PC-9 (cell line): ENCODE data around the gene STRN3. TPM values are rescaled to one million over a fixed set of nuclear protein-coding genes. Genes with fewer than 3 reads are reported as not detected.

Experiments
- BruUV-seq: library from RNA; stranded (reverse); fragments of 400-500 nt; replicated peaks from 2 replicates; lab custom pipeline; 2021; lab: Mats Ljungman, UMichigan
- CTCF ChIA-PET: fragments of 300-600 bp; sonication (Branson Sonifier 250); formaldehyde crosslinking; loops from one replicate; lab custom pipeline; 2022; ENCODE audit warnings: antibody characterized with exemption; lab: Charles Lee
- POLR2A ChIA-PET: fragments of 300-600 bp; sonication (Branson Sonifier 250); formaldehyde crosslinking; loops from one replicate; lab custom pipeline; 2022; ENCODE audit warnings: antibody characterized with exemption; ENCODE audit not compliant: unreplicated experiment; lab: Charles Lee
- DNase-seq, 2 experiments: peaks; one replicate each; pipeline versions ENCODE4 v3.0.0 to v3.0.0-alpha.2; 2015 to 2022; ENCODE audit warnings: mixed read lengths in 1 of 2
- H2AFZ ChIP-seq: fragments of 200-600 bp; sonication (generic); 2 replicates; pipeline ENCODE4 v1.8.1; 2017; ENCODE audit warnings: antibody characterized with exemption
- H3F3A ChIP-seq: fragments of 200-600 bp; sonication (generic); 2 replicates; pipeline ENCODE4 v1.8.1; 2017; ENCODE audit warnings: antibody characterized with exemption, mild to moderate bottlenecking, low read depth; ENCODE audit not compliant: insufficient read depth
- H3K27ac ChIP-seq: fragments of 200-600 bp; sonication (generic); 2 replicates; pipeline ENCODE4 v1.6.1; 2016; ENCODE audit warnings: mixed run types
- H3K27me3 ChIP-seq: fragments of 200-600 bp; sonication (generic); 2 replicates; pipeline ENCODE4 v1.6.1; 2016; ENCODE audit warnings: low read depth, mixed run types; ENCODE audit not compliant: insufficient read depth
- H3K36me3 ChIP-seq: fragments of 200-600 bp; sonication (generic); 2 replicates; pipeline ENCODE4 v1.6.1; 2016; ENCODE audit warnings: low read depth, mixed run types
- H3K4me1 ChIP-seq: fragments of 200-600 bp; sonication (generic); replicated peaks from 2 replicates; pipeline ENCODE4 v1.6.1; 2016; ENCODE audit warnings: mixed run types; ENCODE audit not compliant: insufficient read depth
- H3K4me2 ChIP-seq: fragments of 200-600 bp; sonication (generic); 2 replicates; pipeline ENCODE4 v1.6.1; 2017; ENCODE audit warnings: mixed run types
- H3K4me3 ChIP-seq: fragments of 200-600 bp; sonication (generic); 2 replicates; pipeline ENCODE4 v1.6.1; 2016; ENCODE audit warnings: mixed run types
- H3K79me2 ChIP-seq: fragments of 200-600 bp; sonication (generic); 2 replicates; pipeline ENCODE4 v1.6.1; 2017; ENCODE audit warnings: low read depth, mixed run types
- H3K9me2 ChIP-seq: fragments of 200-600 bp; sonication (generic); 2 replicates; pipeline ENCODE4 v1.8.1; 2017; ENCODE audit warnings: mild to moderate bottlenecking; ENCODE audit not compliant: insufficient read depth
- H3K9me3 ChIP-seq: fragments of 200-600 bp; sonication (generic); 2 replicates; pipeline ENCODE4 v1.8.1; 2016; ENCODE audit warnings: low read depth; ENCODE audit not compliant: insufficient read depth
- H4K20me1 ChIP-seq: fragments of 200-600 bp; sonication (generic); 2 replicates; pipeline ENCODE4 v1.8.1; 2017; ENCODE audit not compliant: insufficient read depth
- CTCF ChIP-seq: fragments of 200-600 bp; sonication (generic); conservative IDR thresholded peaks from 2 replicates; pipeline ENCODE4 v1.6.1; 2017; ENCODE audit warnings: mixed run types, antibody characterized with exemption, mild to moderate bottlenecking, moderate library complexity
- EZH2 ChIP-seq: fragments of 200-600 bp; sonication (generic); IDR thresholded peaks from 2 replicates; pipeline ENCODE4 v1.8.0; 2017; ENCODE audit warnings: antibody characterized with exemption, low read depth
- intact Hi-C: fragments of 100-400 bp; cut with micrococcal nuclease; formaldehyde crosslinking; loops from one replicate; pipeline ENCODE4 v1.10.0; 2022; ENCODE audit not compliant: unreplicated experiment
- total RNA-seq: library from RNA; stranded (reverse); gene quantifications from 2 replicates; pipeline ENCODE4 v1.2.3, GENCODE V29; 2021

Gene STRN3
- total RNA-seq, 1 experiment from 2014 or later = 18.1 TPM

DNA sequence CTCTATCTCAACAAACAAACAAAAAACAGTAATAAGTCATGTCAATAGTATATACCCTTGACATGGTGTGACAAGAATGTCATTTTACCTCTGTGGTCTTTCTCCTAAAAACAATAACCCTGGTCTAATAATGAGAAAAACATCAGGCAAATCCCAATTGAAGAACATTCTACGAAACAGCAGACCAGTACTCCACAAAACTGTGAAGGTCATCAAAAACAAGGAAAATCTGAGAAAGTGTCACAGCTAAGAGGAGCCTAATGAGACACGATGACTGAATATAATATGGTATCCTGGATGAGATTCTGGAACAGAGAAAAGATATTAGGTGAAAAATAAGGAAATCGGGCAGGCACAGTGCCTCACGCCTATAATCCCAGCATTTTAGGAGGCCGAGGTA, 157.4 kb downstream of the STRN3 start:
- H3K9me3 ChIP-seq = no peaks in the 10 kb centered on the region
- intact Hi-C loops = no loop called here
- H3K4me1 ChIP-seq = no peaks in the 10 kb centered on the region
- TF ChIP-seq CTCF (no peak), EZH2 (no peak)
- no peaks in the 10 kb centered on the region for H3K9me2 ChIP-seq
- H3K79me2 ChIP-seq = no peaks in the 10 kb centered on the region
- no peak for DNase-seq
- H3K4me3 ChIP-seq = no peak overlapping the region
- BruUV-seq = no TSS peak
- CTCF ChIA-PET = no interaction called here
- no peaks in the 10 kb centered on the region for H4K20me1 ChIP-seq
- no peak overlapping the region for H3K4me2 ChIP-seq
- POLR2A ChIA-PET = no interaction called here
- H3K36me3 ChIP-seq = no peaks in the 10 kb centered on the region
- no peaks in the 10 kb centered on the region for H3K27me3 ChIP-seq
- no peak overlapping the region for H3K27ac ChIP-seq
- H3F3A ChIP-seq = no peaks in the 10 kb centered on the region
- H2AFZ ChIP-seq = no peak overlapping the region

DNA sequence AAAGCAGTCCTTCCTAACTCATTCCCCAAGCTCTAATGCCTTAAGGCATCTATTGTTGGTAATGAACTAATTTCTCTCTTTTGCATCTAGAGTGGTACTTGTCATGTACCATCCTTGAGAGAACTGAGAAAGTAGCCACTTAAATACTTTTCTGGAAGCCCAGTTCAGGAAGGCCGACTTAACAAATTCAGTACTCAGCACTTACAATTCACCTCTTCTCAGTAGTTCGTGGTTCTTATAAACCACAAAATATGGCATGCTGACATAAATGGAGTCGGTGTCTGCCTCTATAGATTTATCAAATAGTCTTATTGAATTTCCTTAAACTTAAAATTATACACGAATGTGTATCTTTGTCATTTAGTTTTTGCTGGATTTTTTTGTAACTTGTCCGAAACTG, 161.2 kb downstream of the STRN3 start:
- POLR2A ChIA-PET = interaction anchor here (0.6 kb wide), 1 partner anchor 1086 kb away, joined by 3 read pairs; no protein-coding TSS in a partner anchor
- no peak overlapping the region for H3K4me2 ChIP-seq
- intact Hi-C loops = no loop called here
- CTCF ChIA-PET = no interaction called here
- no peaks in the 10 kb centered on the region for H3K36me3 ChIP-seq
- H3K4me3 ChIP-seq = no peak overlapping the region
- no peaks in the 10 kb centered on the region for H3K9me3 ChIP-seq
- no peak overlapping the region for H2AFZ ChIP-seq
- DNase-seq = no peak
- H3K4me1 ChIP-seq = no peaks in the 10 kb centered on the region
- no peaks in the 10 kb centered on the region for H3K79me2 ChIP-seq
- H3F3A ChIP-seq = no peaks in the 10 kb centered on the region
- TF ChIP-seq CTCF (no peak), EZH2 (no peak)
- no TSS peak for BruUV-seq
- no peaks in the 10 kb centered on the region for H3K9me2 ChIP-seq
- H4K20me1 ChIP-seq = no peaks in the 10 kb centered on the region
- H3K27ac ChIP-seq = no peak overlapping the region
- H3K27me3 ChIP-seq = no peaks in the 10 kb centered on the region

DNA sequence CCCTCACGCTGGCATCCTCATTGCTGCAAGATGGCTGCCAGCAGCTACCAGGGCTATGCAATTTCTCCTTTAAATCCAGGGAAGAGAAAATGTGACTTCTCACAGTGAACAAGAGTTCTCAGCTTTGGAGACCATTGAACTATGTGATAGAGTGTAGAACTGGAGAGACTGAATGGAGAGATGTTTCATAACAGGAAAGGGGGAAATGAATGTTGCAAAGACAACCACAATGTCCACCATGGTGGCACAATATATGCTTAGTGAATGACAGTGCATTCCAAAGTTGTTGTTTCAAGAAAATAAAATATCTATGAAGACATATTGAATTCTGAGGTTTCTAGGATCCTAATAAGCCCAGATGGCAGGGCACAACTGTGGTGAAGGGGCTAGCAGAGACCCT, 165.0 kb downstream of the STRN3 start:
- Histone ChIP-seq H3K9me2 (no peaks in the 10 kb centered on the region), H3K27ac (no peak overlapping the region), H3K79me2 (no peaks in the 10 kb centered on the region), H4K20me1 (no peaks in the 10 kb centered on the region), H3K4me1 (no peaks in the 10 kb centered on the region), H3K9me3 (no peaks in the 10 kb centered on the region), H3K4me2 (no peak overlapping the region), H3K4me3 (no peak overlapping the region), H2AFZ (no peak overlapping the region), H3K27me3 (no peaks in the 10 kb centered on the region), H3K36me3 (no peaks in the 10 kb centered on the region), H3F3A (no peaks in the 10 kb centered on the region)
- POLR2A ChIA-PET = no interaction called here
- no peak for DNase-seq
- no peak for TF ChIP-seq EZH2
- TF ChIP-seq CTCF = no peak
- BruUV-seq = no TSS peak
- CTCF ChIA-PET = no interaction called here
- intact Hi-C loops = no loop called here
